Stimulated activated CD8-positive, alpha-beta memory T cell treated with anti-CD3 and anti-CD28 coated beads, Interleukin-4, amount 100 ng/mL, for 1 hour (primary cell): ENCODE data around the gene LMF1.
"Not testable (repeated sequence)": the region's sequence is repeated elsewhere in the genome, so short reads cannot be mapped to it uniquely, and the experiment has no call there.

Experiments used
- DNase-seq, 2 donors: peaks; one replicate each; pipeline ENCODE4 v3.0.0-alpha.2; 2020; ENCODE audit warnings: low read depth in 2 of 2, low spot score in 1 of 2

LMF1 gene

GRCh38 chr16:897200-897543 is 73.6 kb downstream of the LMF1 start:
- DNase-seq, result no peak

GRCh38 chr16:896261-897199 is 74.3 kb downstream of the LMF1 start:
- no peak for DNase-seq

GRCh38 chr16:895371-895770 is 75.4 kb downstream of the LMF1 start:
- DNase-seq, result no peak

- no peak for DNase-seq
Observed at GRCh38 chr16:894841-895240, 75.9 kb downstream of the LMF1 start.

- DNase-seq, result no peak
Observed at GRCh38 chr16:894136-894535, 76.6 kb downstream of the LMF1 start.

DNA sequence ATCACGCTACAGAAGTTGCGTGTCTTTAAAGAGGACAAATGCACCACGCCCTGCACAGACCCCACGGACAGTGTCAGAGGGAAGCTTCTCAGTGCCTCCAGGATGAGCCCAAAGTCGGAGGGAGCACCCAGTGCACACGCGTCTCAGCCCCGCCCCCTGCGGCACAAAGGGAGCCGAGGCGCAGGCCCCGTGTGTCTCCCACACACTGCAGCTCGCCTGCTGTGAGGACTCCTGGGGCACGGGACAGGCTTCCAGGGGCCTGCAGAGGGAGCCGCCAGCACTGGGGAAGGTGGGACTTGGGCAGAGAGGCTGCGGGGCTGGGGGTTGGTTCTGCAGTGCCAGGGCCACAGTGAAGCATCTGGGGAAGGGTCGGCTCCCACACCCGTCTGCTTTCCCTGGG is 77.4 kb downstream of the LMF1 start:
- DNase-seq, result no peak

DNA sequence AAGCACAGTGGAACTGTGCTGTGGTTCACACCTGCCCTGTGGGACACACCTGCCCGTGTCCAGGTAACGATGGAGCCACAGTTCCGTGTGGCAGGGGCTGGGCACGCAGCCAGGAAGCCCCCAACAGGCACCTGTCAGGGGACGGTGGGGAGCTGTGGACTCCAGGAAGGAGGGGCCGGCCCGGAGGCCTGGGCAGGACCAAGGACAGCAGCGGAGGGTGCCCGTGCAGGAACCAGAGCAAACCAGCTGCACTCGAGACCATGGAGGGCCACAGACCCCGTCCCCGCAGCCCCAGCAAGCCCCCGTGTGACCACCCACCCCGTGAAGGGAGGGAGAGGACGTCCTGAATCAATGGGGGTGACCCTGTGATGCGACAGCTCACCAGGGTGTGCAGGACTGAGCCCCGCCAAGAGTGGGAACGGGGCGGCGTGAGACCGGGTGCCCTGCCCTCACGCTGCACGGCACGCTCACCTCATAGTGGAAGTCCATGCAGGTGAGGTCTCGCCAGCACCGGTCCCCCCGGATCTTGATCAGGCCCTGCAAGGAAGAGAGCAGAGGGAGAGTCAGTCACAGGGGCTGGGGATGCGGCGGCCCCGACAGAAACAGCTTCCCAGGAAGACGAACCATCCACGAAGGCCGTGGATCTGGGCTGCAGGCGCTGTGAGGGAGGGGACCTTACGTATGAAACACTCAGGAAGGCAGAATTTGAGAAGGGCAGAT is 78.1 kb downstream of the LMF1 start:
- no peak for DNase-seq

GRCh38 chr16:892006-892405 is 78.8 kb downstream of the LMF1 start:
- no peak for DNase-seq

GRCh38 chr16:891353-891740 is 79.4 kb downstream of the LMF1 start:
- no peak for DNase-seq

- no peak for DNase-seq
Observed at GRCh38 chr16:890716-891352, 80.0 kb downstream of the LMF1 start.

GRCh38 chr16:890217-890616 is 80.6 kb downstream of the LMF1 start:
- no peak for DNase-seq

DNA sequence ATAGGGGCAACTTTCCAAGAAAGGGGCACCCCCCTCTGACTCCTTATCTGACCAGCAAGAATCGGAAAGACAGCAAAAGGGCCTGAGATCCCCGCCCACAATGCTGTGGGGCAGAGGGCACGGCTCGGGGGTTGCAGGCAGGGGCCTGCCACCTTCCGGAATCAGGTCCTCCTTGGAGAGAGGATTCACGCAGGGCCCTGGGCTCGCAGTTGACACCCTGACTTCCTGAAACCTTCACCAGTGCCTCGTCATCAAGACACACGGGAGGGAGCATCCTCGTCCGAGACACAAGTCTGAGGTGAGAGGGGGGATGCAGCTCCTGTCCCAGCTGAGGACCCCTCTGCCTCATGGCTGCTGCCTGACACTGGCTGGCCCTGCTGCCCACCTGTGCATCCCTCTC is 81.2 kb downstream of the LMF1 start:
- no peak for DNase-seq

- no peak for DNase-seq
Observed at GRCh38 chr16:888901-889570, 81.7 kb downstream of the LMF1 start.

GRCh38 chr16:888456-888855 is 82.3 kb downstream of the LMF1 start:
- DNase-seq, result not testable (repeated sequence)

GRCh38 chr16:887846-888245 is 82.9 kb downstream of the LMF1 start:
- DNase-seq, result no peak

DNA sequence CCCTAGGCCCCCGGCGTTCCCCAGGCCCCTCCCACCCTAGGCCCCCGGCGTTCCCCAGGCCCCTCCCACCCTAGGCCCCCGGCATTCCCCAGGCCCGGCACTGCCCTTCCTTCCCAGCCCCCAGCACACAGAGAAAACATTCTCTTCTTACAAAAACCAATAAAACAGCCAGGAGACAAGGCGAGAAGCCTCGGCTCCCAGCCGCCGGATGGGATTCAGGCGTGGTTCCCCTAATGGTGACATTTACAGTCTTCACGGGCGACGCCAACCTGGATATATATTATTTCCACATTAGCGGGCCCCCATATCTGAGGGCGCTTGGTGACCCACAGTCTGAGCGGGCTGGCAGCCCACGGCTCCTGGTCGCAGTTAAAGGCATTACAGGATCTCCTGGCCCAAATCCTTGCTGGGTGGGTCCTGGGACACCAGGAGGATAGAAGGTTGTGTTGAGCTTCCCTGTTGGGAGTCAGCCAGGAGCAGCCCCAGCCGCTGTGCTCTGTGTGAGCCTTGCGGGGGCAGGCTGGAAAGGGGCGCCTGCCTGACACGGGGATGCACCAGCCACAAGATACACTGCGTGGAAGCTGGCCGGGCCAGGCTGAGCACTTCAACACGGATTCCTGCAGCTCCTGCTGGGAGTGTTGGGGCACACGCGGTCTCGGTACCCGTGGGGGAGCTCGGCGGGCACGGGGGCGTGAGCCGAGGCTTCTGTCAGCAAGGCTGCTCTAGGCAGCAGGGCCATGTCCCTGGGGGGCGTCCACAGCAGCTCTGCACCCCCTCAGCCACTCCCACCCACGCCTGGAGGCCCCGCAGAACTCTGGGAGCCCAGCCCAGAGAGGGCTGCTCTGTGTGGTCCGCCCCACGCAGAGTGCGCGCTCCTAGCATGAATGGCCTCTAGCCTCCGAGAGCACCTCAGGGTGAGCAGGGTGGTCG is 83.7 kb downstream of the LMF1 start:
- no peak for DNase-seq

GRCh38 chr16:886084-886543 is 84.7 kb downstream of the LMF1 start:
- no peak for DNase-seq

DNA sequence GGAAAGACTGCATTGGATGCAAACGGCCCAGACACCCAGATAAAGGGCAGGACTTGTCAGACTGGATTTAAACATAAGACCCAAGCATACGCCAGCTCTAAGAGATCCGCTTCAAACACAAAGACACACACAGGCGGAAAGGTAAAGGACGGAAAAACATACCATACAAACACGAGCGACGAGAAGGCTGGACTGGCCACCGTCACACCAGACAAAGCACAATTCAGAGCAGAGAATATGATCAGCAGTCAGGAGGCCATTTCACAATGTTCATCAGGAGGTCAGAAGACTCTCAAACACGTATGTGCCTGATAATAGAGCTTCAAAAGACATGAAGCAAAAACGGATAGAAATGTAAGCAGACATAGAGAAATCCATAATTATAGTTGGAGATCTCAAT is 85.4 kb downstream of the LMF1 start:
- no peak for DNase-seq

- DNase-seq, result no peak
Observed at GRCh38 chr16:884232-884631, 86.6 kb downstream of the LMF1 start.

GRCh38 chr16:883781-884180 is 87.0 kb downstream of the LMF1 start:
- no peak for DNase-seq
